Activated CD8-positive, alpha-beta T cell treated with anti-CD3 and anti-CD28 coated beads, Interleukin-2, amount 10 ng/mL, durations not matched to agents 7 days and 5 days (primary cell): ENCODE data around the gene TERT. TPM values are rescaled to one million over a fixed set of nuclear protein-coding genes. Genes with fewer than 3 reads are reported as not detected.
A peak's percentile ranks its signal among the peaks of the same experiment; 100 is the strongest.
"Not testable (repeated sequence)": the region's sequence is repeated elsewhere in the genome, so short reads cannot be mapped to it uniquely, and the experiment has no call there.

Experiments used
- ATAC-seq: fragments of 150-1000 bp; cut with Tn5 transposase; one replicate; pipeline ENCODE4 v1.10.0; 2021; ENCODE audit warnings: moderate library complexity
- CTCF ChIA-PET: fragments of 350-600 bp; sonication (Branson Sonifier 250); formaldehyde crosslinking; loops from one replicate; lab custom pipeline; 2021; ENCODE audit warnings: antibody characterized with exemption; lab: Charles Lee
- POLR2A ChIA-PET: fragments of 350-600 bp; sonication (Branson Sonifier 250); formaldehyde crosslinking; loops from one replicate; lab custom pipeline; 2021; ENCODE audit warnings: antibody characterized with exemption; lab: Charles Lee
- DNase-seq: peaks from one replicate; pipeline ENCODE4 v3.0.0-alpha.2; 2020
- H3K27ac Mint-ChIP-seq: one replicate; pipeline ENCODE4 v1.8.0; 2021; ENCODE audit warnings: mild to moderate bottlenecking, mixed read lengths
- H3K27me3 Mint-ChIP-seq: one replicate; pipeline ENCODE4 v1.8.0; 2021; ENCODE audit warnings: low read depth, mixed read lengths
- H3K36me3 Mint-ChIP-seq: one replicate; pipeline ENCODE4 v1.8.0; 2021; ENCODE audit warnings: low read depth, mixed read lengths
- H3K4me1 Mint-ChIP-seq: one replicate; pipeline ENCODE4 v1.8.0; 2021; ENCODE audit warnings: low read depth, mixed read lengths
- H3K4me3 Mint-ChIP-seq: one replicate; pipeline ENCODE4 v1.8.0; 2021; ENCODE audit warnings: mild to moderate bottlenecking, mixed read lengths
- H3K9me3 Mint-ChIP-seq: one replicate; pipeline ENCODE4 v1.8.0; 2022; ENCODE audit warnings: mixed read lengths; ENCODE audit not compliant: insufficient read depth
- total RNA-seq, 2 experiments: library from RNA; stranded (reverse); gene quantifications; one replicate each; pipeline ENCODE4 v1.2.3, GENCODE V29; 2021

The TERT gene
- under 1 TPM; 0.29 to 0.44 TPM for total RNA-seq

GRCh38 chr5:1294835-1295649 lies at the start of gene TERT:
TERT (minus strand) TSS chr5:1295068; CDS start chr5:1294989, 79 bp downstream.
- DNase-seq (peak; percentile 42), ATAC-seq (peak; percentile 64)
- H3K27ac Mint-ChIP-seq: no peak within 1 kb of the TSS
- no peaks in the 10 kb centered on the region for H3K9me3 Mint-ChIP-seq
- CTCF ChIA-PET: no interaction called here
- no peaks in the 10 kb centered on the region for H3K36me3 Mint-ChIP-seq
- H3K27me3 Mint-ChIP-seq: peaks cover 20% of the 10 kb centered on the region
- POLR2A ChIA-PET: interaction anchor here (1.5 kb wide), 1 partner anchor 21 kb away, joined by 3 read pairs; no protein-coding TSS in a partner anchor
- H3K4me1 Mint-ChIP-seq: peaks cover 2% of the 10 kb centered on the region
- H3K4me3 Mint-ChIP-seq: no peak within 1 kb of the TSS

- ATAC-seq: peak; percentile 27
- Mint-ChIP-seq H3K4me3 (peak overlapping the region; percentile 82), H3K36me3 (peaks cover 31% of the 10 kb centered on the region), H3K4me1 (peaks cover 29% of the 10 kb centered on the region), H3K27me3 (no peaks in the 10 kb centered on the region), H3K9me3 (no peaks in the 10 kb centered on the region), H3K27ac (peak overlapping the region; percentile 84)
- CTCF ChIA-PET: interaction anchor here (3.0 kb wide), 1 partner anchor 36 kb away, joined by 15 read pairs; no protein-coding TSS in a partner anchor
- POLR2A ChIA-PET: interaction anchor here (0.7 to 1.7 kb wide), 6 partner anchors 29 to 143 kb away, joined by 3 to 5 read pairs (median 3); partner anchors contain the start of gene SLC6A19
- DNase-seq: no peak
Observed at GRCh38 chr5:1343931-1344901, 49.3 kb upstream of the TERT start.

- ChIA-PET CTCF (interaction anchor here (1.7 to 3.0 kb wide), 2 partner anchors 37 to 302 kb away, joined by 4 to 15 read pairs; no protein-coding TSS in a partner anchor), POLR2A (interaction anchor here (1.1 kb wide), 1 partner anchor 31 kb away, joined by 3 read pairs; no protein-coding TSS in a partner anchor)
- Mint-ChIP-seq H3K27ac (peak overlapping the region; percentile 54), H3K9me3 (no peaks in the 10 kb centered on the region), H3K27me3 (no peaks in the 10 kb centered on the region), H3K4me3 (peak overlapping the region; percentile 82), H3K36me3 (peaks cover 33% of the 10 kb centered on the region), H3K4me1 (peaks cover 29% of the 10 kb centered on the region)
- ATAC-seq: no peak
- DNase-seq: no peak
Observed at GRCh38 chr5:1343315-1343751, 48.5 kb upstream of the TERT start.

GRCh38 chr5:1342711-1343110 lies 47.8 kb upstream of the TERT start:
- H3K4me3 Mint-ChIP-seq, ATAC-seq, H3K9me3 Mint-ChIP-seq, H3K27me3 Mint-ChIP-seq, POLR2A ChIA-PET, DNase-seq, H3K27ac Mint-ChIP-seq: not testable (repeated sequence)
- CTCF ChIA-PET: interaction anchor here (1.7 kb wide), 1 partner anchor 302 kb away, joined by 4 read pairs; no protein-coding TSS in a partner anchor
- H3K4me1 Mint-ChIP-seq: peaks cover 29% of the 10 kb centered on the region
- peaks cover 37% of the 10 kb centered on the region for H3K36me3 Mint-ChIP-seq

GRCh38 chr5:1342268-1342667 lies 47.4 kb upstream of the TERT start:
- H3K27me3 Mint-ChIP-seq: no peaks in the 10 kb centered on the region
- CTCF ChIA-PET: interaction anchor here (1.7 kb wide), 1 partner anchor 303 kb away, joined by 4 read pairs; no protein-coding TSS in a partner anchor

GRCh38 chr5:1341863-1342262 lies 47.0 kb upstream of the TERT start:
- Mint-ChIP-seq H3K4me3 (no peak overlapping the region), H3K27ac (no peak overlapping the region), H3K9me3 (no peaks in the 10 kb centered on the region), H3K4me1 (peaks cover 22% of the 10 kb centered on the region), H3K27me3 (no peaks in the 10 kb centered on the region), H3K36me3 (peaks cover 44% of the 10 kb centered on the region)
- ATAC-seq (no peak), DNase-seq (no peak)
- POLR2A ChIA-PET: interaction anchor here (1.3 kb wide), 1 partner anchor 29 kb away, joined by 4 read pairs; no protein-coding TSS in a partner anchor
- CTCF ChIA-PET: interaction anchor here (1.7 kb wide), 1 partner anchor 303 kb away, joined by 4 read pairs; no protein-coding TSS in a partner anchor

More at GRCh38 chr5:1342268-1342667, 47.4 kb upstream of the TERT start:
- Mint-ChIP-seq H3K4me1 (peaks cover 24% of the 10 kb centered on the region), H3K36me3 (peaks cover 42% of the 10 kb centered on the region), H3K27ac (no peak overlapping the region), H3K9me3 (no peaks in the 10 kb centered on the region), H3K4me3 (no peak overlapping the region)
- POLR2A ChIA-PET: no interaction called here
- DNase-seq (no peak), ATAC-seq (no peak)

- CTCF ChIA-PET, H3K4me3 Mint-ChIP-seq: not testable (repeated sequence)
Observed at GRCh38 chr5:1339818-1340210, 44.9 kb upstream of the TERT start.

GRCh38 chr5:1339139-1339817 lies 44.4 kb upstream of the TERT start:
- H3K27ac Mint-ChIP-seq, H3K4me3 Mint-ChIP-seq, ATAC-seq, DNase-seq, H3K27me3 Mint-ChIP-seq, H3K9me3 Mint-ChIP-seq, CTCF ChIA-PET, POLR2A ChIA-PET: not testable (repeated sequence)
- Mint-ChIP-seq H3K4me1 (peaks cover 19% of the 10 kb centered on the region), H3K36me3 (peaks cover 62% of the 10 kb centered on the region)

More at GRCh38 chr5:1339818-1340210, 44.9 kb upstream of the TERT start:
- H3K27me3 Mint-ChIP-seq, H3K27ac Mint-ChIP-seq, POLR2A ChIA-PET, H3K9me3 Mint-ChIP-seq, ATAC-seq, DNase-seq: not testable (repeated sequence)
- Mint-ChIP-seq H3K36me3 (peaks cover 57% of the 10 kb centered on the region), H3K4me1 (peaks cover 19% of the 10 kb centered on the region)

GRCh38 chr5:1338506-1339070 lies 43.7 kb upstream of the TERT start:
- peaks cover 13% of the 10 kb centered on the region for H3K4me1 Mint-ChIP-seq
- H3K27ac Mint-ChIP-seq: no peak overlapping the region
- DNase-seq: no peak
- H3K4me3 Mint-ChIP-seq: no peak overlapping the region
- CTCF ChIA-PET: no interaction called here
- POLR2A ChIA-PET: no interaction called here
- no peaks in the 10 kb centered on the region for H3K9me3 Mint-ChIP-seq
- H3K27me3 Mint-ChIP-seq: no peaks in the 10 kb centered on the region
- ATAC-seq: no peak
- peaks cover 59% of the 10 kb centered on the region for H3K36me3 Mint-ChIP-seq

GRCh38 chr5:1338196-1338490 lies 43.3 kb upstream of the TERT start:
- no peak overlapping the region for H3K4me3 Mint-ChIP-seq
- H3K4me1 Mint-ChIP-seq: peaks cover 9% of the 10 kb centered on the region
- ATAC-seq (no peak), DNase-seq (no peak)
- POLR2A ChIA-PET: no interaction called here
- H3K9me3 Mint-ChIP-seq: no peaks in the 10 kb centered on the region
- H3K27ac Mint-ChIP-seq: no peak overlapping the region
- H3K36me3 Mint-ChIP-seq: peaks cover 61% of the 10 kb centered on the region
- CTCF ChIA-PET: no interaction called here
- no peaks in the 10 kb centered on the region for H3K27me3 Mint-ChIP-seq
